ENCODE measurements around the gene TRAPPC11. TPM values are rescaled to one million over a fixed set of nuclear protein-coding genes. Genes with fewer than 3 reads are reported as not detected.

The TRAPPC11 gene
- total RNA-seq, 4 donors from 2014 or later, result 30.3 to 41.7 (median 34.0) TPM

- WGBS, 2 donors, result 89 to 92% methylated on average over 12 of the region's 12 CpGs
- no peak overlapping the region for H3K4me3 ChIP-seq (ENCODE audit: low read depth, poor library complexity, severe bottlenecking)
- DNase-seq (ENCODE audit: low spot score in 2 of 2), result no peak
- TF ChIP-seq CTCF (IDR thresholded peaks at IDR 0.05), result no peak
- no peak for TF ChIP-seq POLR2A (IDR thresholded peaks at IDR 0.05)
- intact Hi-C loops (cut with DNase I; ENCODE audit: low total_unique reads), result no loop called here
Observed at GRCh38 chr4:183670960-183671555, 12.0 kb downstream of the TRAPPC11 start.

- no peak for DNase-seq (ENCODE audit: low spot score in 2 of 2)
- intact Hi-C loops (cut with DNase I; ENCODE audit: low total_unique reads), result no loop called here
- no peak overlapping the region for H3K4me3 ChIP-seq (ENCODE audit: low read depth, poor library complexity, severe bottlenecking)
- no peak for TF ChIP-seq POLR2A (IDR thresholded peaks at IDR 0.05)
- TF ChIP-seq CTCF (IDR thresholded peaks at IDR 0.05), result no peak
- 76 to 81% methylated on average over 3 of the region's 3 CpGs for WGBS, 2 donors
Observed at GRCh38 chr4:183674153-183674552, 15.1 kb downstream of the TRAPPC11 start.

GRCh38 chr4:183675625-183676024 is 16.5 kb downstream of the TRAPPC11 start:
- DNase-seq (ENCODE audit: low spot score in 2 of 2), result no peak
- TF ChIP-seq CTCF (IDR thresholded peaks at IDR 0.05) (no peak), POLR2A (IDR thresholded peaks at IDR 0.05) (no peak)
- 74 to 81% methylated on average over 4 of the region's 4 CpGs for WGBS, 2 donors
- no peak overlapping the region for H3K4me3 ChIP-seq (ENCODE audit: low read depth, poor library complexity, severe bottlenecking)
- intact Hi-C loops (cut with DNase I; ENCODE audit: low total_unique reads), result no loop called here

GRCh38 chr4:183681119-183681518 is 22.0 kb downstream of the TRAPPC11 start:
- WGBS, 2 donors, result 91 to 93% methylated on average over 4 of the region's 4 CpGs
- TF ChIP-seq CTCF (IDR thresholded peaks at IDR 0.05), result no peak
- TF ChIP-seq POLR2A (IDR thresholded peaks at IDR 0.05), result no peak
- intact Hi-C loops (cut with DNase I; ENCODE audit: low total_unique reads), result no loop called here

GRCh38 chr4:183686461-183686860 is 27.4 kb downstream of the TRAPPC11 start:
- TF ChIP-seq POLR2A (IDR thresholded peaks at IDR 0.05), result no peak
- no peak for DNase-seq (ENCODE audit: low spot score in 2 of 2)
- intact Hi-C loops (cut with DNase I; ENCODE audit: low total_unique reads), result no loop called here
- WGBS, 2 donors, result 74 to 86% methylated on average over 2 of the region's 2 CpGs
- no peak overlapping the region for H3K4me3 ChIP-seq (ENCODE audit: low read depth, poor library complexity, severe bottlenecking)

More at GRCh38 chr4:183681119-183681518, 22.0 kb downstream of the TRAPPC11 start:
- no peak overlapping the region for H3K4me3 ChIP-seq (ENCODE audit: low read depth, poor library complexity, severe bottlenecking)
- no peak for DNase-seq (ENCODE audit: low spot score in 2 of 2)

- DNase-seq (ENCODE audit: low spot score in 2 of 2), result no peak
- WGBS, 2 donors, result 77 to 82% methylated on average over 6 of the region's 6 CpGs
- no peak for TF ChIP-seq CTCF (IDR thresholded peaks at IDR 0.05)
- no peak for TF ChIP-seq POLR2A (IDR thresholded peaks at IDR 0.05)
- H3K4me3 ChIP-seq (ENCODE audit: low read depth, poor library complexity, severe bottlenecking), result no peak overlapping the region
- intact Hi-C loops (cut with DNase I; ENCODE audit: low total_unique reads), result no loop called here
Observed at GRCh38 chr4:183688216-183688615, 29.1 kb downstream of the TRAPPC11 start.
